Subcutaneous abdominal adipose tissue (tissue), 5 donors: ENCODE results near the gene FUCA1.
A peak's percentile ranks its signal among the peaks of the same experiment; 100 is the strongest.

Source experiments
- H3K27ac ChIP-seq: one replicate; pipeline ENCODE4 v1.7.0; 2013; ENCODE audit warnings: low read depth, mild to moderate bottlenecking, inconsistent platforms, low read length, moderate library complexity
- H3K27me3 ChIP-seq, 5 donors: one replicate each; pipeline ENCODE4 v1.7.0; 2013; ENCODE audit warnings: low read length in 5 of 5, inconsistent platforms in 1 of 5; ENCODE audit not compliant: control insufficient read depth in 5 of 5, insufficient read depth in 4 of 5
- H3K36me3 ChIP-seq, 5 donors: one replicate each; pipeline ENCODE4 v1.7.0; 2013; ENCODE audit warnings: low read length in 5 of 5; ENCODE audit not compliant: control insufficient read depth in 5 of 5, insufficient read depth in 5 of 5
- H3K4me1 ChIP-seq, 5 donors: one replicate each; pipeline ENCODE4 v1.7.0; 2013; ENCODE audit warnings: low read length in 5 of 5, mild to moderate bottlenecking in 3 of 5, moderate library complexity in 1 of 5; ENCODE audit not compliant: control insufficient read depth in 5 of 5, insufficient read depth in 5 of 5
- H3K4me3 ChIP-seq, 5 donors: one replicate each; pipeline ENCODE4 v1.7.0; 2013; ENCODE audit warnings: low read length in 5 of 5, low read depth in 1 of 5
- H3K9ac ChIP-seq, 5 donors: one replicate each; pipeline ENCODE4 v1.7.0; 2013; ENCODE audit warnings: low read length in 5 of 5, mild to moderate bottlenecking in 4 of 5, moderate library complexity in 3 of 5
- H3K9me3 ChIP-seq, 5 donors: one replicate each; pipeline ENCODE4 v1.7.0; 2013; ENCODE audit warnings: low read length in 5 of 5; ENCODE audit not compliant: control insufficient read depth in 5 of 5
- donor health status: healthy.
- donor health status: healthy.
- donor health status: healthy.
- donor health status: healthy.
- donor health status: healthy.

The FUCA1 gene

GRCh38 chr1:23800400-23801337 lies 67.4 kb downstream of the FUCA1 start, which contains the start of gene GALE:
TSS of gene GALE (minus strand) at chr1:23800754. CDS start at chr1:23799007, 1,747 bp downstream.
- Histone ChIP-seq H3K27ac (peak within 1 kb of the TSS; percentile 95), H3K36me3 (peaks cover 0 to 38% (median 28%) of the 10 kb centered on the region in 5 donors), H3K9ac (peak within 1 kb of the TSS; percentile 5 to 93 (median 85)), H3K4me3 (peak within 1 kb of the TSS; percentile 79 to 87 (median 82)), H3K4me1 (peaks cover 0 to 36% (median 23%) of the 10 kb centered on the region in 5 donors), H3K27me3 (no peaks in the 10 kb centered on the region), H3K9me3 (no peaks in the 10 kb centered on the region)

- H3K4me3 ChIP-seq: peak overlapping the region; percentile 67 to 87 (median 79)
- peak overlapping the region; percentile 95 for H3K27ac ChIP-seq
- peaks cover 0 to 36% (median 23%) of the 10 kb centered on the region in 5 donors for H3K4me1 ChIP-seq
- no peaks in the 10 kb centered on the region for H3K9me3 ChIP-seq
- H3K36me3 ChIP-seq: peaks cover 0 to 43% (median 27%) of the 10 kb centered on the region in 5 donors
- H3K27me3 ChIP-seq: no peaks in the 10 kb centered on the region
- H3K9ac ChIP-seq: peak overlapping the region; percentile 5 to 93 (median 85)
Measured at GRCh38 chr1:23799570-23800399, 68.3 kb downstream of the FUCA1 start.

GRCh38 chr1:23799255-23799569 lies 68.9 kb downstream of the FUCA1 start:
- Histone ChIP-seq H3K9ac (peak overlapping the region in 3 of 5 donors; percentile 80 to 90 (median 85)), H3K36me3 (peaks cover 0 to 46% (median 30%) of the 10 kb centered on the region in 5 donors), H3K9me3 (no peaks in the 10 kb centered on the region), H3K4me1 (peaks cover 0 to 32% (median 23%) of the 10 kb centered on the region in 5 donors), H3K27ac (peak overlapping the region; percentile 95), H3K27me3 (no peaks in the 10 kb centered on the region), H3K4me3 (peak overlapping the region in 4 of 5 donors; percentile 73 to 87 (median 80))

- Histone ChIP-seq H3K27me3 (no peaks in the 10 kb centered on the region), H3K36me3 (peaks cover 0 to 45% (median 29%) of the 10 kb centered on the region in 5 donors), H3K9ac (no peak overlapping the region), H3K4me3 (peak overlapping the region in 2 of 5 donors; percentile 73 to 79), H3K9me3 (no peaks in the 10 kb centered on the region), H3K4me1 (peaks cover 0 to 30% (median 23%) of the 10 kb centered on the region in 5 donors), H3K27ac (peak overlapping the region; percentile 95)
Measured at GRCh38 chr1:23798662-23799142, 69.4 kb downstream of the FUCA1 start.

GRCh38 chr1:23797478-23798448 lies 70.3 kb downstream of the FUCA1 start:
- Histone ChIP-seq H3K27me3 (no peaks in the 10 kb centered on the region), H3K9me3 (no peaks in the 10 kb centered on the region), H3K9ac (peak overlapping the region in 1 of 5 donors; percentile 26), H3K36me3 (peaks cover 0 to 53% (median 37%) of the 10 kb centered on the region in 5 donors), H3K4me1 (peaks cover 0 to 34% (median 23%) of the 10 kb centered on the region in 5 donors), H3K4me3 (no peak overlapping the region), H3K27ac (no peak overlapping the region)

- H3K9ac ChIP-seq: no peak overlapping the region
- no peak overlapping the region for H3K27ac ChIP-seq
- H3K4me1 ChIP-seq: peaks cover 4 to 40% (median 33%) of the 10 kb centered on the region in 5 donors
- H3K9me3 ChIP-seq: no peaks in the 10 kb centered on the region
- H3K36me3 ChIP-seq: peaks cover 0 to 56% (median 37%) of the 10 kb centered on the region in 5 donors
- H3K27me3 ChIP-seq: no peaks in the 10 kb centered on the region
- H3K4me3 ChIP-seq: no peak overlapping the region
Measured at GRCh38 chr1:23796466-23797271, 71.4 kb downstream of the FUCA1 start.

GRCh38 chr1:23795676-23796465 lies 72.2 kb downstream of the FUCA1 start:
- Histone ChIP-seq H3K4me1 (peaks cover 4 to 37% (median 30%) of the 10 kb centered on the region in 5 donors), H3K4me3 (no peak overlapping the region), H3K27me3 (no peaks in the 10 kb centered on the region), H3K36me3 (peaks cover 0 to 56% (median 37%) of the 10 kb centered on the region in 5 donors), H3K9me3 (no peaks in the 10 kb centered on the region), H3K9ac (no peak overlapping the region), H3K27ac (no peak overlapping the region)
